ENCODE results near the gene KRT6A.
"Not testable (repeated sequence)": the region's sequence is repeated elsewhere in the genome, so short reads cannot be mapped to it uniquely, and the experiment has no call there.

KRT6A gene

DNA sequence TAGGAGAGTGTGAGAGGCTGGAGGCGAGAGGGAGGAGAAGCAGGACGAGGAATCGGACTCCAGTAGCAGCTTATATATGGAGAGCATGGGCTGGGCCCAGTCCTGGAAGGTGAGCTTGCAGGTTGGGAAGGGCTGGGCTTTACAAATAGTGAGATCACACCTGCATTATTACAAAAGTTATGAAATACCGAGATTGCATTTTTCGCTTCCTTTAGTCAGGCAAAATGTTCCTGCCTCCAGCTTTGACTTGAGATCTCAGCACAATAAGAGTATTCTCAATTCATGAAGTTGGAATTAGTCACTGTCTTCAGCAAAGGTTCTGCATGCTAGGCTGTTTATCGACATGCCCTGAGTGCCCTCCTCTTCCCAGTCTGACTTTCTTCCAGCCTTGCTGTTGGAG is 41.0 kb downstream of the KRT6A start, which contains the start of gene KRT6B:
Gene KRT6B, minus strand, starts transcription at position 46 of the 400 bp plus-strand sequence. CDS start 68 bp downstream, outside the sequence.
- H3K27me3 ChIP-seq (ENCODE audit: low read depth) = no peaks in the 10 kb centered on the region
- H3K36me3 ChIP-seq (replicated peaks) = no peaks in the 10 kb centered on the region
- H3K4me1 ChIP-seq = peaks cover 7% of the 10 kb centered on the region
- H3K4me3 ChIP-seq = no peak within 1 kb of the TSS
- no peak for DNase-seq (ENCODE audit: low spot score in 2 of 2)
- no peaks in the 10 kb centered on the region for H3K9me3 ChIP-seq
- in situ Hi-C loops (cut with MboI; ENCODE audit: low sequenced_read_pairs) = no loop called here

DNA sequence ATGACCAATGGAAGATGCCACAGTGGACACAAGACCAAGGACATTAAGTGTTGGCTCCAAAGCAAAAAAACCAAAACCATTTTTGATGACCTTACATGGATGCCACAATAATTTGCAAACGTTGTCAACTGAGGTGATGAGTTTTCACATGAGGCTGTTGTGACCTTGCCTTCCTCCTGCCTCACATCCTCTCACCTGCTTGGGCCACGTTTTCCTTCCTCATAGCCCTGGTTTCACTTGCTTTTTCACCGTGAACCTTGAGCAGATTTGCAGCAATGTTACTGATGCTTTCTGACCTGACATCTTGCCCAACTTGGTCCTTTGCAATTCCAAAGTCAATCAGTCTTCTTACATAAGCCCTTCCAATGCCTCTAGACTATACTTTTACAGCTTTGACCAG is 44.8 kb downstream of the KRT6A start:
- Histone ChIP-seq H3K27me3 (ENCODE audit: low read depth) (no peaks in the 10 kb centered on the region; the same call in 1 of the 2 replicates), H3K4me3 (no peak overlapping the region), H3K9me3 (no peaks in the 10 kb centered on the region), H3K36me3 (replicated peaks) (no peaks in the 10 kb centered on the region), H3K4me1 (no peaks in the 10 kb centered on the region)
- no peak for DNase-seq (ENCODE audit: low spot score in 2 of 2)
- in situ Hi-C loops (cut with MboI; ENCODE audit: low sequenced_read_pairs) = no loop called here

DNA sequence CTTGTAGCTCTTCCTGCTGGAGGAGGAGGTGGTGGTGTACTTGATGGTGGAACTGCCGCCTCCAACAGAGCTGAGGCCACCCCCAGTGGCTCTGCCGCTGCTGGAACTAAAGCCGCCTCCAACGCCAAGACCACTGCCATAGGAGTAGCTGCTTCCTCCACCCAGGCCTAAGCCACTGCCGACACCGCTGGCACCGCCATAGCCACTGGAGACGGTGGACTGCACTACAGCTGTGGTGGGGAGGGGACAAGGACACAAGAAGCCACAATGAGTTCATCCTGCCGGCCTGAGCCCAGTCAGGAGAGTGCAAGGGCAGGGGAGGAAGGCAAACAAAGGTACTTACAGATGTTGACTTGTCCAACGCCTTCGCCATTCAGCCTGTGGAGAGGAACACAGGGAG is 45.9 kb downstream of the KRT6A start:
- H3K27me3 ChIP-seq (ENCODE audit: low read depth); in situ Hi-C loops (cut with MboI; ENCODE audit: low sequenced_read_pairs); DNase-seq (ENCODE audit: low spot score in 2 of 2); H3K36me3 ChIP-seq (replicated peaks); H3K4me1 ChIP-seq; H3K9me3 ChIP-seq; H3K4me3 ChIP-seq: not testable (repeated sequence)

DNA sequence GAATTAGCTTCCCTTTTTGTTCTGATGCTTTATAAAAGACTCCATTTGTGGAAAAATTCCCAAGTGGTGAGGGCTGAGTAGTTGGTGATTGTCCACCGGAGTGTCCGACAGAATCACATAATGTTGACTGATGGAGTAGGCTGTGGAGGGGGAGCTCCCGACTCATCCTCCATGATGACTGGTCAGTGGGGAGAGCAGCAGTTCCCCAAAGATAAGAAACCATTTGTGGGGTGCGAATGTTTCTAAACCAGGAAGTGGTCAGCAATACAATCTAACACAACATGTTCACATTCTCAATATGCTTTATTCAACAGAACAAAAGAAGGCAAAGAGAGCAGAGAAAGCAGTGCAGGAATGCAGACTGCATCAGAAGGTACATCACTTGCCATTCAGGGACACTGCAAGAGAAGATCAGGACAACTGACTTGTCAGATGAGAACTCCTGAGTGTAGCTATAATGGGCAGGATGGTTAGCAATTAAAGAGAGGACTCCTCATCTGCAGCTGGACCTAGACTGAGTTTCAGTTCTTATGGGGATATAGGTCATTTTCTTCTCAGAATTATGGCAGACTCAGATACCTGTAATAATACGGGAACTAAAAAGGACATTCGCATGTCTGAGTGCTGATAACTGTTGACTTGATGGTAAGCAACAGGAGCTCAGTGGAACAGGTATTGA is 46.6 kb downstream of the KRT6A start:
- in situ Hi-C loops (cut with MboI; ENCODE audit: low sequenced_read_pairs) = no loop called here
- no peak for DNase-seq (ENCODE audit: low spot score in 2 of 2)

DNA sequence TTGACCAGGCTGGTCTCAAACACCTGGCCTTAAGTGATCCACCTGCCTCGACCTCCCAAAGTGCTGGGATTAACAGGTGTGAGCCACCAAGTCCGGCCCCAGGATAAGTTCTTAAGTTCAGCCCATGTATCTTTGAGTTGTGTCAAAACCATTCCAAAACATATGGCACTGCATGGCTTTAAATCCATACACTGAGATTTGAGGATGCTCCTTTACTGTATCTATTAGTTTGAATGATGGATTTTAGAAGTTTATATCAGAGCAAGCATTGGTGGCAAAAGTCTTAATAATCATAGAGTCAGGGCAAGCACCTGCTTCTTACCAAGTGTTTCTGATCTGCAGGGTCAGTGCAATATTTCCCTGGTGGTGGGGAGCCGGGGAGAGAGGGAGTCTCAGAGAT is 47.2 kb downstream of the KRT6A start:
- no peak for DNase-seq (ENCODE audit: low spot score in 2 of 2)
- in situ Hi-C loops (cut with MboI; ENCODE audit: low sequenced_read_pairs) = no loop called here
- H3K4me1 ChIP-seq = no peaks in the 10 kb centered on the region
- no peaks in the 10 kb centered on the region for H3K9me3 ChIP-seq
- no peaks in the 10 kb centered on the region for H3K36me3 ChIP-seq (replicated peaks)
- H3K27me3 ChIP-seq (ENCODE audit: low read depth) = peaks cover 2% of the 10 kb centered on the region; the same call in 1 of the 2 replicates
- H3K4me3 ChIP-seq = no peak overlapping the region

More for the DNA sequence above, 46.6 kb downstream of the KRT6A start:
- Histone ChIP-seq H3K9me3 (no peaks in the 10 kb centered on the region), H3K4me3 (no peak overlapping the region), H3K36me3 (replicated peaks) (no peaks in the 10 kb centered on the region), H3K4me1 (no peaks in the 10 kb centered on the region), H3K27me3 (ENCODE audit: low read depth) (peaks cover 2% of the 10 kb centered on the region; the same call in 1 of the 2 replicates)

DNA sequence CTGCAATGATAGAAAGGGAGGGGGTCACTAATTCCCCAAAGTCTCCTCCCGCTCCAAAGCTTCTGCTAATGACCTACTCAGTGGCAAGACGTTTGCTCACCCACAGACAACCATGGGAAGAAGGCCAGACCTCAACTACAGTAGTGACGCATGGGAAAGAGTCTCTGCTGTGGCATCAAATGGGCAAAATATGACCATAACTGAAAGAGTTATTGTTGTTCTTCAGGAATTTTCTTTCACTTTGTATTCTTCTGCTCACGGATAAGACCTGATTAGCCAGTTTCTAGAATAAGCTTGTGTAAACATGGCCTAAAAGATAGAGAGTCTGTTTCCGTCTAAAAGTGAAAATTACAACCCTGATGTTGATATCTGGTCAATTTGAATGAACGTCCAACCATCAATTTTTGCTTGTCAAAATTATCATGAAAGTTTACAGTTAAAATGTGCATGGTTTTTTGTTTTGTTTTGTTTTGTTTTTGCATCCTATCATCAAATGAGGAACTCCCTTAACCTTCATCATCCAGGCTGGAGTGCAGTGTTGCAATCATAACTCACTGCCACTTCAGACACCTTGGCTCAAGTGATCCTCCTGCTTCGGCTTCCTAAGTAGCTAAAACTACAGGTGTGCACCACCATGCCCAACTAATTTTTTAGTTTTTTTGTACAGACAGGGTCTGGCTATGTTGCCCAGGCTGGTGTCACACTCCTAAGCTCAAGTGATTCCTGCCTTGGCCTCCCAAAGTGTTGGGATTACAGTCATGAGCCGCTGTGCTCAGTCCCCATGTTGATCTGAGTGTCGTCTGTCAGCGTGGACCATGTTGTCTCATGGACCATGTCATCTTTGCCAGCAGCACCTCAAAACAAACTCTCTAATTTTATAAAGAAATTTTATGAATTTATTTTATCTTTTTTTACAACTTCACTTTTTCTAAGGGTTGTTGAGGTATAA is 48.1 kb downstream of the KRT6A start:
- peaks cover 2% of the 10 kb centered on the region; the same call in 1 of the 2 replicates for H3K27me3 ChIP-seq (ENCODE audit: low read depth)
- H3K4me1 ChIP-seq = no peaks in the 10 kb centered on the region
- no peaks in the 10 kb centered on the region for H3K9me3 ChIP-seq
- in situ Hi-C loops (cut with MboI; ENCODE audit: low sequenced_read_pairs) = no loop called here
- H3K36me3 ChIP-seq (replicated peaks) = no peaks in the 10 kb centered on the region
- H3K4me3 ChIP-seq = no peak overlapping the region
- DNase-seq (ENCODE audit: low spot score in 2 of 2) = no peak

DNA sequence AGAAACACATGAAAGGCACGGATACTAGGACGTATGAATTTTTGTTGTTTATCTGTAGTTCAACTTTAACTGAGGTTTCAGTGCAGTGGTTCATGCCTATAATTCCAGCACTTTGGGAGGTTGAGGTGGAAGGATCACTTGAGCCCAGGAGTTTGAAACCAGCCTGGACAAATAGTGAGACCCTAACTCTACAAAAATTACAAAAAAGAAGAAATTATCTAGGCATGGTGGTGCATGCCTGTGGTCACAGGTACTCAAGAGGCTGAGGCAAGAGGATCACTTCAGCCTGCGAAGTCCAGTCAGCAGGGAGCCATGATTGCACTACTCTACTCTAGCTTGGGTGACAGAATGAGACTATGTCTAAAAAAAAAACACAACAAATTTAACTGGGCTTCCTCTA is 49.1 kb downstream of the KRT6A start:
- H3K9me3 ChIP-seq = no peaks in the 10 kb centered on the region
- H3K27me3 ChIP-seq (ENCODE audit: low read depth) = peaks cover 2% of the 10 kb centered on the region; the same call in 1 of the 2 replicates
- H3K36me3 ChIP-seq (replicated peaks) = no peaks in the 10 kb centered on the region
- no peaks in the 10 kb centered on the region for H3K4me1 ChIP-seq
- in situ Hi-C loops (cut with MboI; ENCODE audit: low sequenced_read_pairs) = no loop called here
- H3K4me3 ChIP-seq = no peak overlapping the region
- DNase-seq (ENCODE audit: low spot score in 2 of 2) = no peak

DNA sequence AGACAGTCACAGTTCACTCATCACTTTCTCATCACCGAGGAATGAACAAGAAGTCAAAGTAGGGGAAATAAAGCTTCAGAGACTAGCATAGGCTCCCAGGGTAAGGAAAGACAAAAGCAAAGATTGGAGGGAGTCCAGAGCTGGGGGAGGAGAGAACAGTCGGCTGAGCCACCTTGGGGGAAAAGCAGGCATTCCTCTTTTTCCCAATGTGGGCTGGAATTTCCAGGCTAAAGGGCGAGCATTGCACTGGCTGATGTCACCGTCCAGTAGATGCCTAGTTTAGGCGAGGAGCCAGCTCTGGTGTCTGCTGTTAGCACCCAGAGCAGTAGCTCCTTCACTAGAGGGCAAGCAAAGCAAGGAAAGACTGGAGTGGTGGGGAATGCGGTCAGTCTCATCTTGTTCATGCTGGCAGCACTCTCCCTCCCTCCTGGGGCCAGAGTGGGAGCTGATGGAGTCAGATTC is 50.4 kb downstream of the KRT6A start:
- Histone ChIP-seq H3K4me3 (no peak overlapping the region), H3K36me3 (replicated peaks) (no peaks in the 10 kb centered on the region), H3K4me1 (no peaks in the 10 kb centered on the region), H3K9me3 (no peaks in the 10 kb centered on the region), H3K27me3 (ENCODE audit: low read depth) (peaks cover 2% of the 10 kb centered on the region; the same call in 1 of the 2 replicates)
- in situ Hi-C loops (cut with MboI; ENCODE audit: low sequenced_read_pairs) = no loop called here
- DNase-seq (ENCODE audit: low spot score in 2 of 2) = no peak

DNA sequence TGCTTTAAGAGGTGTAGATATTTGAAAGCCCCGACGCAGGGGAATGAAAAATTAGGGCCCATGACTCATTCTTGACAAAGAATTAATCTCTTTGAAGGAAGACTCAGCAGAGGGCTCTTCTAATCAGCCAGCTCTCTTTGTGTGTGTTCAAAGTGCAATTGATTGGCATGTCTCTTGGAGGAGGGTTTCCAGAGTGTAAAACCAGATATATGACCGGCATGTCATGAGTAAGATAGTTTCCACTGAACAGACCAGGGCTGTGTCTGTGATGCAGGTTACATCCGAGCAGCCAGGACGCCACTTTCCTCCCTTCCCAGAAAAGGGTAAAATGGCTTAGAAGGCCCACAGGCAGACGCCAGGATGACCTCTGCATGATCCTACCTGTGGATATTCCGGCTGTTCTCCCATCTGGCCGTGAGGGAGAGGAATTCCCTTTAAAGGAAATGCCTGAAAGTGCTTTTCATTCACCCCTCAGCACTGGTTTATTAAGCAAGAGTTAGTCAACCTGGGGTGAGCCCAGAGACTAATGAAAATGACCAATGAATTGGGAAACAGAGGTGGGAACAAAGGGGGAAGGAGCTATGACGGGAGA is 51.6 kb downstream of the KRT6A start:
- DNase-seq (ENCODE audit: low spot score in 2 of 2) = no peak
- in situ Hi-C loops (cut with MboI; ENCODE audit: low sequenced_read_pairs) = no loop called here
- no peak overlapping the region for H3K4me3 ChIP-seq
- no peaks in the 10 kb centered on the region for H3K4me1 ChIP-seq
- no peaks in the 10 kb centered on the region for H3K9me3 ChIP-seq
- no peaks in the 10 kb centered on the region for H3K36me3 ChIP-seq (replicated peaks)
- H3K27me3 ChIP-seq (ENCODE audit: low read depth) = peaks cover 2% of the 10 kb centered on the region; the same call in 1 of the 2 replicates

DNA sequence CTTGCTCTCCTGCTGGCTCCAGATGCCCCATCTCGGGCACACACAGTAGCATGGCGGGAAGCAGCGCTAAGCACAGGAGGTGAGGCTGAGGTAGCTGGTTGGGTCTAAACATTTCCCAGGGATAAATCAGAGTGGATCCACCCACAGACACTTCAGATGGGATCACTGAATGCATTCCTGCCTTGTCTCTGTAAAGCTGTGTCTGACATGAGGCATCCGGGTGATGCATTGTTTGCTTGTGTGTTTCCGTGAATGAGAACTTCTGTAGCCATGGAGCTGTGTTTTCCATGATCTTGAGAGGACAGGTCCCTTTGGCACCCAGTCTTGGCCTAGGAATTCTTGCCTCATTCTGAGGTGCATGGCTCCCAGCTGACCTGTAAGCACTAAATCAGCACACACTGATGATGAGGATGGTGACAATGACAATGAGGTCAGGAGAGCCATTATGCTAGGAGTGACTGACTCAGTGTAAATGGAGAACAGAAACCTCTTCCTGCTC is 52.2 kb downstream of the KRT6A start:
- no peak overlapping the region for H3K4me3 ChIP-seq
- no peaks in the 10 kb centered on the region for H3K4me1 ChIP-seq
- in situ Hi-C loops (cut with MboI; ENCODE audit: low sequenced_read_pairs) = no loop called here
- DNase-seq (ENCODE audit: low spot score in 2 of 2) = no peak
- peaks cover 2% of the 10 kb centered on the region; the same call in 1 of the 2 replicates for H3K27me3 ChIP-seq (ENCODE audit: low read depth)
- no peaks in the 10 kb centered on the region for H3K9me3 ChIP-seq
- no peaks in the 10 kb centered on the region for H3K36me3 ChIP-seq (replicated peaks)

DNA sequence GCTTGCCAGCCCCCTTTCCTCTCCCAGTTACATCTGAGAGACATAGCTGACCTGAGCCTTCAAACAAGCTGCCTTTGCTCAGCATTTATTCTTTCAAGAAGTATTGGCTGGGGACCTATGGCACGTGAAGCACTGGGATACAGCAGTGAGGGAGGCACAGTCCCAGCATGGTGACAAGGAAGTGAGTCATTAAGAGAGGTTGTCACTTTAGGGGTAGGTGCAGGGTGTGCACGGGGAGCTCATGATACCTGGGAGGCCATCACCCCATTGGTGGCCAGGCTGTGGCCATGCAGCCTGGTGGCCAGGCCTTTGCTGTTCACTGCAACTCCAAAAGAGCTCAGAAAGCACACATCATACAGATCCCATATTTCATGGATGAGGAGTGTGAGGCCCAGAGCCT is 53.2 kb downstream of the KRT6A start:
- H3K4me3 ChIP-seq = no peak overlapping the region
- no peaks in the 10 kb centered on the region for H3K9me3 ChIP-seq
- H3K4me1 ChIP-seq = no peaks in the 10 kb centered on the region
- in situ Hi-C loops (cut with MboI; ENCODE audit: low sequenced_read_pairs) = no loop called here
- no peak for DNase-seq (ENCODE audit: low spot score in 2 of 2)
- H3K27me3 ChIP-seq (ENCODE audit: low read depth) = peaks cover 2% of the 10 kb centered on the region; the same call in 1 of the 2 replicates
- no peaks in the 10 kb centered on the region for H3K36me3 ChIP-seq (replicated peaks)

DNA sequence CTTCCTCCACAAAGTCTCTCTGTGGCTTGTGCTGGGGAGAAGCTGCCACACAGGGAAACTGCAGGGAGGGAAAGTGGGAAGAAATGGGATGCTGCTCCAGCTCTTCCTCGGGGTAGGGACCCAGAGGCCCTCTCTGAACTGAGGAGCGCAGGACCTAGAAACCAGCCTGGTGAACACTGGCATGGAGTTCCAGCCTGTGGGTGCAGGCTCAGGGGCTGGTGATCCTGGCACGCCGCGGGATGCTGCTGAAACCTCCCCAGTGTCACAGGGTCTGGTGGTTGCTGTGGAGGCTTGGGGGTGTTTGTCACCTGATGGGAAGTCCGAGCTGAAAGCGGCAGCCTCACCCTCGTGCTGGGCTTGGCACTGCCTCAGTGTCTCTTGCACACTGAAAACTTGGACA is 53.6 kb downstream of the KRT6A start:
- H3K4me3 ChIP-seq = no peak overlapping the region
- H3K27me3 ChIP-seq (ENCODE audit: low read depth) = peaks cover 2% of the 10 kb centered on the region; the same call in 1 of the 2 replicates
- in situ Hi-C loops (cut with MboI; ENCODE audit: low sequenced_read_pairs) = no loop called here
- no peaks in the 10 kb centered on the region for H3K4me1 ChIP-seq
- DNase-seq (ENCODE audit: low spot score in 2 of 2) = no peak
- no peaks in the 10 kb centered on the region for H3K36me3 ChIP-seq (replicated peaks)
- no peaks in the 10 kb centered on the region for H3K9me3 ChIP-seq

Data from HAP-1 (cell line).